HG02678 (cell line): ENCODE measurements around the gene NYNRIN.

Source experiments
- ATAC-seq: cut with Tn5 transposase; IDR thresholded peaks from one replicate; pipeline ENCODE4 v1.9.1; 2021; ENCODE audit warnings: mild to moderate bottlenecking, moderate library complexity; ENCODE audit not compliant: unreplicated experiment

Gene NYNRIN

GRCh38 chr14:24430143-24430681 lies 31.4 kb downstream of the NYNRIN start:
- peak; percentile 65 for ATAC-seq

- peak; percentile 35 for ATAC-seq
These were observed 32.1 kb downstream of the NYNRIN start for GRCh38 chr14:24430682-24431568.

GRCh38 chr14:24431569-24432258 lies 32.9 kb downstream of the NYNRIN start:
- peak; percentile 50 for ATAC-seq

- ATAC-seq, result no peak
These were observed 33.7 kb downstream of the NYNRIN start for GRCh38 chr14:24432259-24433131.

GRCh38 chr14:24434036-24434435 lies 35.2 kb downstream of the NYNRIN start:
- ATAC-seq, result no peak

GRCh38 chr14:24434676-24435075 lies 35.9 kb downstream of the NYNRIN start:
- ATAC-seq, result no peak

GRCh38 chr14:24435192-24435810 lies 36.5 kb downstream of the NYNRIN start:
- no peak for ATAC-seq

GRCh38 chr14:24435998-24436354 lies 37.2 kb downstream of the NYNRIN start:
- ATAC-seq, result no peak

- ATAC-seq, result no peak
These were observed 37.7 kb downstream of the NYNRIN start for GRCh38 chr14:24436355-24437019.

GRCh38 chr14:24437020-24437735 lies 38.4 kb downstream of the NYNRIN start:
- no peak for ATAC-seq

GRCh38 chr14:24437736-24438067 lies 38.9 kb downstream of the NYNRIN start:
- no peak for ATAC-seq

- no peak for ATAC-seq
These were observed 39.7 kb downstream of the NYNRIN start for GRCh38 chr14:24438223-24439097.

- no peak for ATAC-seq
These were observed 40.5 kb downstream of the NYNRIN start for GRCh38 chr14:24439257-24439656.

- ATAC-seq, result no peak
These were observed 41.2 kb downstream of the NYNRIN start for GRCh38 chr14:24439830-24440605.

- ATAC-seq, result no peak
These were observed 42.0 kb downstream of the NYNRIN start for GRCh38 chr14:24440606-24441399.

GRCh38 chr14:24441485-24441884 lies 42.7 kb downstream of the NYNRIN start:
- no peak for ATAC-seq

GRCh38 chr14:24441904-24442239 lies 43.1 kb downstream of the NYNRIN start:
- no peak for ATAC-seq
